HuH-7 (cell line): ENCODE data around the gene RNF214.

Source experiments
- DNase-seq: peaks from one replicate; pipeline ENCODE4 v3.0.0; 2011; ENCODE audit warnings: low spot score

The RNF214 gene

DNA sequence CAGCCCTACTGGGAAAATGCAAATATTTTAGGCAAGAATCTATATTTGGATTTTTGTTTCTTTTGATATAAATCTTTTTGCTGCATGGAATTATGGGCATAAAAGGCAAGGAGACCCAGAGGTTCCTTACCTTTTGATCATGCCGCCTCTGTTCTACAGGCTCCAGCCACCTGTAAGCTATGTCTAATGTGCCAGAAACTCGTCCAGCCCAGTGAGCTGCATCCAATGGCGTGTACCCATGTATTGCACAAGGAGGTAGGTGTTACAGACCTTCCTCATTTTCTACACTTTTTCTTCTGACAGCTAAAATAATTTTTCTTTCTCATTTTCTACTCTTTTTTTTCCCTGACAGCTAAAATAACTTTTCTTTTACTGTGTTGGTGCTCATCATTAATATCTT is 50.5 kb downstream of the RNF214 start:
- no peak for DNase-seq

DNA sequence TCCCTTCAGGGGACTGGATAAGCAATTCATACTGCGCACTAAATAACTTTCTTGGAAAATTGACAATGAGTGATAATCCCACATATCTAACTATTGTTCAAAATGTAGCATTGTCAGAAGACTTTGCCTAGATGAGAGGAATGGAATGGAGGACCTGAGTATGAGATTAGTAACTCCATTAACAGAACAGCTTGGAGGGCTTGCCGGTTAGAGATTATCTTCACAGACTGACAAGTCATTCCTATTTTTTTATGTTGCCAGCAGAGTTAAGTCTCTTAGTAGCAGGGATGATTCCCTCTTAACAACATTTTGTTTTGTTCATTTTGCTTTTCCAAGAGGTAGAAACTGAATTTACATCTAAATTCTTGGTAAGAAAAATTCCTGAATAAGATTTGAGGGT is 51.6 kb downstream of the RNF214 start:
- no peak for DNase-seq

DNA sequence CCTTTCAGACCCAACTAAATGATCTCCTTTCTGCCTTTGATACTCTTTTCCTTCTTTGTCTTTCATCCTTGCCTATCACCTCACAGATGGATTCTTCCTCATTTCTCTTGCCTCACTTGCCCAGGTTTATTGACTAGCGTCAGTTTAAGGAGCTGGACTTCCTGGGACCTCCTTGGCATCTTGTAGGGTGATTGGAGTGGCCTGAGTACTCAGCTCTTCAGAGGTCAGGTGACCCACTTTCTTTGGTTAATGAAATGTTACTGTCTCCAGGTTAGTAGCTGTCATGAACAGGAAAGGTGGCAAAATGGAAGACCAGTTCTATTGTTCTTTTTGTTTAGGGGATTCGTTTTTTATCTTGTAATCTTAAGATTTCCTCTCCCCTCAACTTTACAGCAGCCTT is 54.1 kb downstream of the RNF214 start:
- DNase-seq = no peak

DNA sequence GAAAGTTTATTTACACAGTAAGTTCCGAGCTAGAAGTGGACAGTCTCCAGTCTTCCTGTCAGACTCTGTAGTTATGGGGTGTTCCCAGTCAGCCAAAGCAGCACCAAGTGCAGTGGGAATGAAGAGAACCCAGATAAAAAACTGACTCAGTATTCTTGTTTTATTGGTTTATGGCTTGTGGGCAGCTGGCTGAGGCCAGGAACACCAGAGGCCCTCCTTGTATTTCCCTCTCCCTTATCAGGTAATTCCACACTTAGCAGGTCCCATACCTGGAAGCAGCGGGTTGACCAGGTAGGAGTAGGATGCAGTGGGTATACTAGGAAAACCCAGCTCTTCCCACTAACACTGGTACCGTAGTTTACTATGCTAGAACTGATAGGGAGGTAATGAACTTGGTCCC is 55.2 kb downstream of the RNF214 start:
- no peak for DNase-seq

DNA sequence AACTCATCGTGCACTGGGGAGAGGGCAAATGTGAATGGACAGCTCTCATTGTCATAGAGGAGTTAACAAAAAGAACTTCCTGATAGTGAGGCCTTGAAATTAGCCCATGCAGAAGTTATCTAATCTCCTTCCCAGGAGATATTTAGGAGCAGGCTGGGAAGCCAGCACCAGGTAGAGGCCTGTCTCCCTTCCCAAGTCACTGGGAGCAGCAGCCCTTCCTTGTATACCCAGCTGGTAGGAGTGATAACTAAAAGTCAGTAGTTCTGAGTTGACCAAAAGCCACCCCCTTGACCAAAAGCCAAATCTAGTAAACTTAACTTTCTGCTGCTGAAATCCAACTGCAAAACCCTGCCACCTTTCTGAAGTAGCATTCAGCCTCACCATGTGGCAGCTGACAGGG is 57.3 kb downstream of the RNF214 start:
- DNase-seq = no peak

DNA sequence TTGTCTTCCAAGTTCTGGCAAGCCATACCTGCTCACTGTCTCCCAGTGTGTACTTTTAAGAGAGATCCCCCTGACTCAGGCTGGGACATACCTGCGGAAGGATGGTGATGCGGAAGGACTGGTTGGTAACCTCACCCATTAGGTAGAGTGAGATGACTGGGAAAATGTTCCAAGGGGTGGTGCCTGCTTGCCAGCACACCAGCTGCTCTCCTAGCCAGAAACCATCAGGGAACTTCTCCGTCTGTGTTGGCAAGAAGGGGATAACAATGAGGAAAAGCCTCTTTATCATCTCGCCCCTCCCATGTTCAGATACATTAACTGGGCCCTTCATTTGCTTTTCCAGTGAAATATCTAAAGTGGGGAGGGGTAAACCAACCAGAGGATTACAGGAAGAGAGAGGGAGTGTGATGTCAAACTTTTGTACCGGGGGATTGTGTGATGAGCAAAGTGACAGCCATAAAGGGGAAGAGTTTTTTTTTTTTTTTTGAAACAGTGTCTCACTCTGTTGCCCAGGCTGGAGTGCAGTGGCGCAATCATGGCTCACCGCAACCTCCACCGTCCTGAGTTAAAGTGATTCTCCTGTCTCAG is 58.4 kb downstream of the RNF214 start, which contains the start of gene BACE1-AS:
Gene BACE1-AS, plus strand, starts transcription at position 538 of the 588 bp plus-strand sequence.
- no peak for DNase-seq

DNA sequence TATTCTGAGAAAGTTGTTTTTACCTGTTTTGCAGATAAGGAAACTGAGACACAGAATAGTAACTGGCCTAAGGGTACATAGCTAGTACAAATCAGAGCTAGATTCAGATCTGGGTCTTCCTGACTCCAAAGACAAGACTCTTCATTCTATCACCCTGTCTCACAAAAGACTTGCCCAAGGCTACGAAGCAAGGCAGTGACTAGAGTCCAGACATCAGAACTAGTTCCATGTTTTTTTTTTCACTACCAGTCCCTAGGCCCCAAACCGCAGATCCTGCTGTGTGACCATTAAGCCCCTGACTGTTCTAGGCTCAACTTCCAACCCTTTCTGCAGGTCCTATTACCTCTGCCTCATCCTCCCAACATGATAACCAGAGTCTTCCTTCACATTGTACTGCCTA is 60.1 kb downstream of the RNF214 start:
- DNase-seq = no peak

DNA sequence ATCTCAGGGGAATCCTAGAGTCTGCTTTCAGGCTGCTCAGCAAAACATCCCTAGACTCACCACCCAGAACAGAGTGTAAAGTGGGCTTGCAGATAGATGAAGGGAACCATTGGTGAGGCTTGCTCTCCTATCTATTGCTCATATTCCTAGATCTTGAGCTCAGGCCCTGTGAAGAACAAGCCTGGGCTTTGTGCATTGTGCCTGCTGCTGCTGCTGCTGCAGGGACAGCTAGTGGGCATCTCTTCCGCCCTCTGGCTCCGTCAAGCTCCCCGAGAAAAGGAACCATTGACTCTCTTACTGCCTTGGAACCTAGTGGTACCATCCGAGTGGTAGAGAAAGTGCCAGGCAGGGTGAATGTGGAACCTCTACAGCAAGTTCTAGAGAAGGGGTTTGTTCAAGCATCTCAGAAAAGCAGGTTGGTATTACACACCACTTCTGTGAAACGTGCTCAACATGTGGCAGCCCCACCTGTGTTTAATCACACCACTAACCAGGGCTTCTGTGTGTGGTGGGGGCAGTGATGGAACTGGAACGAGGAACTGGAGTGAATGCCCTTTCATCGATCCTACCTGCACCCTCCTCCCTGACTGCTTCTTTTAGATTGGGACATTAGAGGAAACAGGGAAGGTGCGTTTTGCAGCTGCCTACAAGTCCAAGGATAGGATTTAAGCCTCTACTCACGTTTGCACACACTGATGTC is 63.1 kb downstream of the RNF214 start:
- DNase-seq = no peak

DNA sequence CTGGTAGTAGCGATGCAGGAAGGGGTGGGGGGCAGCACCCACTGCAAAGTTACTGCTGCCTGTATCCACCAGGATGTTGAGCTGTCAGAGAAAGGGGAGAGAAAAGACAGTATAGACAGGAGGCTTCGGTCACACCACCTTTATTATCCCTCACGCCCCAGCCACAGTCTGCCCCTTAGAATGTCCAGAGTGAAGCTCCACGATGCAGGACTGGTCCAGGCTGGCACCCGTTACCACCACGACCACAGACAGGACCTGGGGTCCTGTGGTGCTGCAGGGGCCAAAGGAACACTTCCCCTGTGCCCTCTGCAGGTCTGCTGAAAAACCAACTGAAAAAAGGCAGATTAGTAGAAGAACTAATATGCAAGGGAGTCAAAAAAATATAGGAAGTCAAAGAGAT is 64.4 kb downstream of the RNF214 start:
- no peak for DNase-seq

DNA sequence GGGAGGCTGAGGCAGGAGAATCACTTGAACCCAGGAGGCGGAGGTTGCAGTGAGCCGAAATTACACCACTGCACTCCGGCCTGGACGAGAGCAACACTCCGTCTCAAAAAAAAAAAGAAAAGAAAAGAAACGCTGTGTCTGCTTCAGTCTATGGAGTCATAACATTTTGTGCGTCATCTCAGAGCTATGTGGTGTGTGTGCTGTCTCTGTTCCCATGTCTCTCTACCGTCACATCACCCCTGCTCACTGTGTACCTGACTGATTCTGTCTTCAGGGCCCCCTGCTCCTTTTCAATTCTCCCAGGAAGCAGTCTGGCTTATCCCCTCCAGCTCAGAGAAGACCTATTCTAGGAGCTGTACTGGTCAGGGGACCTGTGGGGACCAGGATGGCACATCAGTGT is 65.7 kb downstream of the RNF214 start:
- DNase-seq = no peak

DNA sequence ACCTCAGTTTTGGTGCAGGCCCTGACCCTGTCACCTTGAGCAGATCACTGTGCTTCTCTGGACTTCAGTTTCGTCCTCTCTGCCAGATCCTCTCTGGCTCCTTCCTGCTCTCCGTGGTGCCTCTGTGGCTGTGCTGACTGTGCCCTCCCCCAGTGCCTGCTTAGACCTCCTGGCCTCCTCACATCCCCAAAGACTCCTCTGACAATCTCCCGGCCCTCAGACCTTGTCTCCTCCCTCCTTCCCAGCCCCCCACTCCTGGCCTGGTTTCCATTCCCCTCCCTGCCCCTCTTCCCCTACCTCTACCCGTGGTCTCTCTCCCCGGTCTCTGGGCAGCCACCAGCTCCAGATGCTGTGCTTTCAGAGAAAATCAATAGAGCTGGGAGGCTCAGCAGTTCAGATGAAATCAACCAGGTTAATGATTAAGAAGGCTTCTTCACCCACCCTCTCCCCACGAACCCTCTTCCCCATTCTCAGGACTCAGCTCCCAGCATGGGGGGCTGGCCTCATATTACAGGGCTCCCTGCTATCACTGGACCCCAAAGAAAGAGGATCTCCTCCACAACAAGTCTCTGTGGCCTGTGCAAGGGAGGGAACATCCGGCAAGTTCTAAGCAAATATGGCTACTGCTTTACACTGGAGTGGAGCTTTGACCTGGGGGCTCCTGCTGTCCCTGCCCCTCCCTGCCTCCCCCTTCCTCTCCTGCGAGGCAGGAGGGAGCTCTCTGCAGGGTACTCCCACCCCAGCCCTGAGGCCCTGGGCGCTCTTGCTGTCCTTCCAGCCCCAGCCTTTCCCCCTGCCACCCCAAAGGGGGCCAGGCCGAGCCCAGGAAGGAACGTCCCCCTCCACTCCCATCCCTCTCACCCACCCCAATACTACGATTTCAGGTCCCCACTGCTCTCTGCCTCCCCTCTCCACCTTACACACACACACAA is 67.1 kb downstream of the RNF214 start:
- peak; percentile 78 for DNase-seq

DNA sequence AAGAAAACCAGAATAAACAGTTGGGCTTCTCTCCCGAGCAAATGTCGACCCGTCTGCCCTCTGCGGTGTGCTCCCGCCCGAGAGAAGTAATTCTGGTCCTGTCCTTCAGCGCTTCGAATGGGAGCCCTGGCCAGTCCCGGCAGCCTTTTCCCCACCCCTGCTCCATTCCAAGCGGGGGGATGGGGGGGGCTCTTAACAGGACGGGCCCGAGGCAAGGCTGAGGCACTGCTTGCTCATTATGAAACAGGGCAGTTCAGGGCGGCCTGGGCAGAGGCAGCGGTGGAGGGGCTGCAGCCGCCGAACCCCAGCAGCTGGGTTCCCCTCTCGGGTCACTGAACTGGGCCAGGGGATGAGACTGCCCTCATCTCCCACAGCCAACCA is 67.8 kb downstream of the RNF214 start:
- DNase-seq = peak; percentile 40

DNA sequence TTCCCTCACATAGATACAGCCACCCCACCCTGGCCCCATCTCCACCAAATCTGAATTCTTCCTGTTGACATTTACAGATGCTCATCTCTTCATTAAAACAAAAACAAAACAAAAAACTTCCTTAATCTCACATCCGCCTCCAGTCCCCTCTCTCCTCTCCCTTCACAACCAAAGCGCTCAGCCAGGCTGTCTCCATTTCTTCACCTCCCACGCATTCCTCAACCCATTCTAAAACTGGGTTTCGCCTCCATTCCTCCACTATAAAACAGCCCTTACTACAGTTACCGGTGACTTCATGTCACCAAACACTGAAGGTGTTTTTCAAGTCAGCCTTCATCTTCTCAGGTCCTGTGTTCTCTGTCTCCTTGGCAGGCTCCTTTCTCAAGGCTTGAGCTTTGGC is 68.3 kb downstream of the RNF214 start:
- DNase-seq = no peak

DNA sequence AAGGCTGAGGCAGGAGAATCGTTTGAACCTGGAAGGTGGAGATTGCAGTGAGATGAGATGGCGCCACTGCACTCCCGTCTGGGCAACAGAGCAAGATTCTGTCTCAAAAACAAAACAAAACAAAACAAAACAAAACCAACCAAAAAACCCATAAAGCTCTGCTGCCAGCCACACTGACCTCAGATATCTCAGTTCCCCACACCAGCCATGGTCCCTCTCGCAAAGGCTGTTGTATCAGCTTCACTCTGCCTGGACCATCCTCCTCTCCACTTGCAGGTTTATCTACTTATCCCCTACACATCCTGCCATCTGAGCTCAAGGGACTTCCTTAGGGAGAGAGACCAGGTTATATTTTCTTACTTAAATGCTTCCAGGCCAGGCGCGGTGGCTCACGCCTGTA is 69.8 kb downstream of the RNF214 start:
- no peak for DNase-seq

DNA sequence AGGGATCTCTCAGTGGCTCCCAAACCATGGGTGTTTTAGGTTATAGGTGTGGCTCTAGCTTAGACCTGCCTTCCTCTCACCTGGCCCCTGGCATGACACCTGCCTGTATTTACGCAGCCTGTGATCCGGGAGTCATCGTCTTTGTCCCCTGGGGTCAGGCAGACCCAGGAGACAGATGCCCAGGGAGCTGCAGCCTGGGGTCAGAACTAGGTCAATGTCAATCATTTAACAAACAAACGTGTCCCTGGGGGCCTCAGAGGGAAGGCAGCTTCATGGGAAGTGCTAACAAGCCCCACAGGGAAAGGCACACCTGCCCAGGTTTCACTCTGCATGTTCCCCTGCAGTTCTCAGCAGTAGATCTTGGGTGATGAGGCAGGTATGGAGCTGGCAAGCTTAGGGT is 70.6 kb downstream of the RNF214 start:
- DNase-seq = no peak

DNA sequence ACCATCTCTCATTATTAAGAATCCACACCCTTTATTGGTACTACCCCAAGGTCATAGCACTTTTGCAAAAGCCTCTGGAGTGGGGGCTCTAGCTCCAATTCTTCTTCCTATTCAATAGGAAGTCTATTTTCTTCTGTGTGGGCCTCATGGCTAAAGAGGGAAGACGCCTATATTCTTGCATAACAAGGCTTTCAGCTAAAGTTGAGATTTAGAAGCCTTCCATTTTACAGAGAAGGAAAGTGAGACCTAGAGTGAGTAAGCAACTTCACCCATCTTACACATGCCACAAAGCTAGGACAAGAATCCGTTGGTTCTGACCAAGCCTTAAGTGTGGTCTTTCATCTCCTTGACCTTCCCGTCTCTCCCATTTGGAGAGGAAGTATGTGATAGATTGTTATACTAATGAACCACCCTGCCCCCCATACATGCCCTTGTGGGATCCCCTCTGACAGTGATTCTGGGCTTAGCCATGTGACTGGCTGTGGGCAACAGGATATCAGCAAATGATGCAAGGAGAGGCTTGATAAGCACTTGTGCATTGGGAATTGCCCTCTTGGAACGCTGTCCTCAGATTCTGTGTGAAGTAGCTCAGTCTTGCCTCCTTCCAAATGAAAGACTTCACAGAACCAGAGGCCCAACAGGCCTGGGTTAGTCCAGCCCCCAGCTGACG is 71.3 kb downstream of the RNF214 start:
- no peak for DNase-seq

DNA sequence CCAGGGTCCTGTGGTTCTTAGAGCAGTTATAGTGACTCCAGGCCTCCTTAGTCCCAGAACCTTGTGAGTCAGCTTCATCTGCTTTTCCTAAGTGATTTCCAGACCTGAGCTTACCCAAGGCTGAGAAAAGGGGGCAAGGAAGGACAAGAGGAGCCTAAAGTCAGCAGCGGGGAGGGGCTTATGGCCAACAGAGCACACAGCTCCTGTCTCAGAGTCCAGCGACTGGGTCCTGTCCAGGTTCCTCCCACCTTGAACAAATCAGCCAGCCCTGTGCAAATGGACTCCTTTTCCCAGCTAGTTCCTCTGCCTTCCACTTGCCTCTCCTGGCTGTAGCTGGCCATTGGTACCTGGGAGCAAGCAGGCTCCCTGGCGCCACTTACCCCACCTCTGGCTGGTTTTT is 72.7 kb downstream of the RNF214 start:
- DNase-seq = no peak

DNA sequence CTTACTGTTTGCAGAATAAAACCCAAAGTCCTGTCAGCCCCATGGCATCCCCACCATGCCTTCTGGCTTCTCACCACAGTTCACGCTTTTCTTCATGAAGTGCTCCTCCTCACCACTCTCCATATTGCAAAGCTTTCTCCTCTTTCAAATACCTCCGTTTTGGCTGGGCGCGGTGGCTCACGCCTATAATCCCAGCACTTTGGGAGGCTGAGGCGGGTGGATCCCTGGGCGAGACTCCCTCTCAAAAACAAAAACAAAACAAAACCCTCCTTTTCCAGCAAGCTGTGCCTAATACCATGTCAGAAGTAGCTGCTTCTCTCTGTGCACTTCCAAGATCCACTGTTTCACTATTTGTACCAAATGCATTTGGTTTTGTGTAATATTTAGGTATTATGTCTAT is 76.8 kb downstream of the RNF214 start:
- no peak for DNase-seq

DNA sequence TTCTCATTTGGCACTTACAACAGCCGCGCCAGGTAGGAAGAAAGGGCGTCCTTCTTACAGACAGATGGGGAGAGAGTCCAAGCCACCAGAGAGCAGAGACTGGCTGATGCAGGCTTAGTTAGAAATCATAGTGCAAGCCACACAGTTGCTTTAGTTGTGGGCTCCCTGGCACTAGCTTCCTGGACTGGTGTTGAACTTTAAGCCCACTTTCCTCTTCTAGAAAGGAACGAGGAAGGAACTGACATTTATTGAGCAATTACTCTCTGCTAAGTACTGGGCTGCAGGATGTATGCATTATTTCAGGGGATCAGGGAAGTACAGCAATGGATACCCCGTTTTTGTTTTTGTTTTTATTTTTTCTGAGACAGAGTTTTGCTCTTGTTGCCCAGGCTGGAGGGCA is 80.6 kb downstream of the RNF214 start:
- DNase-seq = no peak

DNA sequence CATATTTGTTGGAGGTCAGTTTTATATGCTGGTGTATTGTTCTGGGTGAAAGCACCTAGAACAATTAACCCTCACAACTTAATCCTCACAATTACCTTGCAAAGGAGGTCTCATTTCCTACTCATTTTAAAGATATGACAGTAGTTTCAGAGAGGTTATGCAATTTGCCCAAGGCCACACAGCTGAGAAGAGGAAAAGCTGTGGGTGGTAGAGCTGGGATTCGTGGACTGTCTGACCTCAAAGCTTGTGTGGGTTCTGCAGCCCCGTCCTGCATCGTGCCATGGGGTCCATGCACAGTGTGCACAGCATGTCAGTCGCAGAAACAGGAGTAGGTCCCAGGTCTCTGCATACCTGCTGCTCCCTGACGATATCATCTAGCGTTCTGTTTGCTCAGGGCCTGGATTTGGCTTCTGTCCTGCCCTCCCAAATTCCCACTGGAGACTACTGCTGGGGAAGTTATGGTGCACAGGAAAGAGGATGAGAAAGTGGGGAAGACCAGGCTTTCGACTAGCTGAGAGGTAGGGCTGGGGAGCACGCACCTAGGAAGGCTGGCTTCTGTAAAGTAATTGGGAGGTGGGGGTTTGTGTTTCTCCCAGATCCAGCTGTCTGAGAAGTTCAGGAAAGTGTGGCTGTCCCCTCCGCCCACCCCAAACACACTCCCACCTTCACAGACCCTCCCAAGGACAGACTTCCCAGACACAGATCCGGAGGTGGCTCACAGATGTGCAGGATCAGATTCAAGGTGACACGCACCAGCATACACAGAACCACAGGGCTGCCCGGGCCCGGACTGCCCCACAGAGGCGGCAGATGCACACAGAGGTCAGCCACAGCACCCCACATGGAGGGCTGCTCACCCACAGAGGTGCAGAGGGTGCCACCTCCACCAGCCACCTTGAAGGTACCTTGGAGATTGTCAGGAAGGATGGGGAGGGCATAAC is 81.6 kb downstream of the RNF214 start:
- no peak for DNase-seq

DNA sequence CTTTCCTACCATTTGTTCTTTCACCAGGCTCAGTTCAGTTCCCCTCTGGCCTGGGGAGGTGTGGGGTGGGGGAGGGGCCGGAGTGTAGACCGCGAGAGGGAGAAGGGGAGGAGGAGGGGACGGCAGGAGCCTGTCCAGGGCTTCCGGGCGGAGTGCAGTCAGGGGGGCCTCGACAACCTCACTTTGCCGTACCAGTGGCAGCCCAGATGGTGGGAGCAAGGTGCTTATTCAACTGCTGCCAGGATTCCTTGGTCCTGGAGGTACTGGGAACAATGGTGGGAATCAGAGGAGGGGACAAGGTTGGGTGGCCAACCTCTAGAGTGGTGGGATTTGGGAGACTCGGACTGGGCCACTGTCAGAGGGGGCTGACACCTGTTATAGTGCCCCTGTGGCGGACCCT is 82.4 kb downstream of the RNF214 start:
- DNase-seq = no peak
